MG63 (cell line): Measurements from ENCODE around the gene SERINC1. TPM values are rescaled to one million over a fixed set of nuclear protein-coding genes. Genes with fewer than 3 reads are reported as not detected.
"Not testable (repeated sequence)": the region's sequence is repeated elsewhere in the genome, so short reads cannot be mapped to it uniquely, and the experiment has no call there.

Experiments
- DNase-seq: peaks from one replicate; pipeline ENCODE4 v3.0.0-alpha.2; 2020
- H3K27me3 ChIP-seq: fragments of 250-450 bp; sonication (Bioruptor Pico); 2 replicates; pipeline ENCODE4 v1.5.1; 2020; ENCODE audit warnings: mild to moderate bottlenecking, moderate library complexity
- H3K36me3 ChIP-seq: fragments of 250-450 bp; sonication (Bioruptor Pico); 2 replicates; pipeline ENCODE4 v1.5.1; 2020; ENCODE audit warnings: mild to moderate bottlenecking, moderate library complexity
- H3K4me3 ChIP-seq: fragments of 250-450 bp; sonication (Bioruptor Pico); 2 replicates; pipeline ENCODE4 v1.5.1; 2020; ENCODE audit warnings: mild to moderate bottlenecking, moderate library complexity
- H3K9me3 ChIP-seq: fragments of 250-450 bp; sonication (Bioruptor Pico); 2 replicates; pipeline ENCODE4 v1.5.1; 2020; ENCODE audit warnings: mild to moderate bottlenecking, moderate library complexity
- total RNA-seq: library from RNA; depleted of rRNA; stranded (reverse); fragments of >200 nt; shearing (Covaris generic); gene quantifications from 2 replicates; pipeline ENCODE4 v1.2.3, GENCODE V29; 2014; ENCODE audit warnings: low replicate concordance

The SERINC1 gene
- total RNA-seq, 1 experiment from 2014 or later = 50.5 TPM

DNA sequence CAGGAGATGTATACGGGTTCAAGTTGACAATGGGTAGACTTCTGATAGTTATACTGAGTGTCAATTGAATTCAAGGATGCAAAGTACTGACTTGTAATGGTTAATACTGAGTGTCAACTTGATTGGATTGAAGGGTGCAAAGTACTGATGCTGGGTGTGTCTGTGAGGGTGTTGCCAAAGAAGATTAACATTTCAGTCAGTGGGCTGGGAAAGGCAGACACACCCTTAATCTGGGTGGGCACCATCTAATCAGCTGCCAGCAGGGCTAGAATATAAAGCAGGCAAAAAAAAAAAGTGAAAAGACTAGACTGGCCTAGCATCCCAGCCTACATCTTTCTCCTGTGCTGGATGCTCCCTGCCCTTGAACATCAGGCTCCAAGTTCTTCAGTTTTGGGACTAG lies 16.5 kb downstream of the SERINC1 start:
- not testable (repeated sequence) for H3K27me3 ChIP-seq, DNase-seq, H3K4me3 ChIP-seq, H3K9me3 ChIP-seq
- H3K36me3 ChIP-seq = peaks cover 52% of the 10 kb centered on the region

DNA sequence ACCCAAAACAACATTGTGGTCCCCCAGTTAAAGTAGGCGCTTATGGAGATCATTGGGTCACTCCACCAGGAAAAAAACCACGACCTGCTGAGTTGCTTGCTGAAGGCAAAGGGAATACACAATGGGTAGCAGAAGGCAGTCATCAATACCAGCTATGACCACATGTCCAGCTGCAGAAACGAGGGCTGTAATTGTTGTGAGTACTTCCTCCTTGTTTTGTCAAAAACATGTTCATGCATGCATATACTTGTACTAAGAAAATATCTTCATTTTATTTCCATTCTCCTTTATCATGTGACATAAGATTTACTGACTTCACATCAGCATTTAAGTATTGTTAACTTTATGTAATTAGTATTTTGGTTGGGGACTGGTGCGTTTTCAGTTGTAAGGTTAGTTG lies 16.9 kb downstream of the SERINC1 start:
- no peaks in the 10 kb centered on the region for H3K9me3 ChIP-seq
- peaks cover 54% of the 10 kb centered on the region for H3K36me3 ChIP-seq
- no peaks in the 10 kb centered on the region for H3K27me3 ChIP-seq
- DNase-seq = no peak
- H3K4me3 ChIP-seq = no peak overlapping the region

DNA sequence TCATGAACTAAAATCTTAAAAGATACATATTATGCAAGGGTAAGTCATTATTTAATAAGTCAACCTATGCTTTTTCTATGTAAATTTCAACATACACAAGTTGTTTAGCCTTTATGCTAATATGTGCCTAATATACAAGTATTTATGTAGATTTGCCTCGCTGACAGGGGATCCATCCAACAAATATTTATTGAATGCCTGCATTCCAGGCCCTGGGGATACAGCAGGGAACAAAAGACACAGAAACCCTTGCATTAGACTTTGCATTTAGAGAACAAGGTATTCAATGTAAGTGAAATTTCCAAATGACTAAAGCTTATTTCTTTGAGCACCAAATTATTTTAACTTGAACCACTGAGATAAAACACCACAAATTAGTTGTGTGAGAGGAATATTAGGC lies 19.1 kb downstream of the SERINC1 start:
- Histone ChIP-seq H3K4me3 (no peak overlapping the region), H3K27me3 (no peaks in the 10 kb centered on the region), H3K36me3 (peaks cover 53% of the 10 kb centered on the region), H3K9me3 (no peaks in the 10 kb centered on the region)
- DNase-seq = no peak

DNA sequence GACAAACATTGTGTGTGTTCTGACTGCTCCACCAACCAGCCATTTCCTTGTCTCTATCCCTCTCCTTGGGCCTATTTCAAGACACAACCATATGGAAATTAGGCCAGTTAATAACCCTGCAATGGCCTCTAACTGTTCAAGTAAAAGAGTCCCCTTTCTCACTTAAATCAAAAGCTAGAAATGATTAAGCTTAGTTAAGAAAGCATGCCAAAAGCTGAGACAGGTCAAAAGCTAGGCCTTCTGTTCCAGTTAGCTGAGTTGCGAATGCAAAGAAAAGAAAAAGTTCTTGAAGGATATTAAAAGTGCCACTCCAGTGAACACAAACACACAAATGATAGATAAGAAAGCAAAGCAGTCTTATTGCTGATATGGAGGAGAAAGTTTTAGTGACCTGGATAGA lies 22.5 kb downstream of the SERINC1 start:
- no peak overlapping the region for H3K4me3 ChIP-seq
- H3K9me3 ChIP-seq = no peaks in the 10 kb centered on the region
- H3K36me3 ChIP-seq = peaks cover 60% of the 10 kb centered on the region
- no peak for DNase-seq
- no peaks in the 10 kb centered on the region for H3K27me3 ChIP-seq

DNA sequence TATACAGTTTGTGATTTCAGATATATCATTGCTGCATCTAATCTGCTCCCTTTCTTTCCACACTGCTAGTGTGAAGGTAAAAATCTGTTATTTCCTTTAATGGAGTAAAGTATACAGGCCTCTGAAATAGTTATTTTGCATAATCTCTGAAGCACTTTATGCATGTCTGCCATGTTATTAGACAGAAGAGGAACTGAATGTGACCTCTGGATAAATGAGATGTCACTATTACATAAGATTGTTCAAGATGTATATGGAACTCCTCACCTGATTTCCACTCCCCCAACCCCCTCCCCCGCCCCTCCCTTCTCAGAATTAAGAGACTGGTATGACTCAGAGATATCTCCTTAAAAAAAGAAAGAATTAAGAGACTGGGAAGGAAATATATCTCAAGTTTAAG lies 26.3 kb downstream of the SERINC1 start:
- H3K4me3 ChIP-seq = no peak overlapping the region
- peaks cover 49% of the 10 kb centered on the region for H3K36me3 ChIP-seq
- no peaks in the 10 kb centered on the region for H3K9me3 ChIP-seq
- no peak for DNase-seq
- H3K27me3 ChIP-seq = no peaks in the 10 kb centered on the region

DNA sequence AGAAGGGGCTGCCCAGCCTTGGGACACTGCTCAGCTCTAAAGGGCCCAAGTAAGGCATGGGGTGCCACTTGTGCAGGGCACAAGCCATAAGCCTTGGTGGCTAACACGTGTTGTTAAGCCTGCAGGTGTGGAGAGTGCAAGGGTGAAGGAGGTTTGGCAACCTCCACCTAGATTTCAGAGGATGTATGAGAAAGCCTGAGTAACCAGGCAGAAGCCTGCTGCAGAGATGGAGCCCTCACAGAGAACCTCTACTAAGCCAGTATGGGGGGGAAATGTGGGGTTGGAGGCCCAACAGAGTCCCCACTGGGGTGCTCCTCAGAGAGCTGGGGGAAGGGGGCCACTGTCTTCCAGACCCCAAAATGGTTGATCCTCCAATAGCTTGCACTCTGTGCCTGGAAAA lies 32.6 kb downstream of the SERINC1 start:
- H3K4me3 ChIP-seq = no peak overlapping the region
- H3K9me3 ChIP-seq = no peaks in the 10 kb centered on the region; the same call in 1 of the 2 replicates
- no peak for DNase-seq
- H3K27me3 ChIP-seq = no peaks in the 10 kb centered on the region
- peaks cover 70% of the 10 kb centered on the region for H3K36me3 ChIP-seq

DNA sequence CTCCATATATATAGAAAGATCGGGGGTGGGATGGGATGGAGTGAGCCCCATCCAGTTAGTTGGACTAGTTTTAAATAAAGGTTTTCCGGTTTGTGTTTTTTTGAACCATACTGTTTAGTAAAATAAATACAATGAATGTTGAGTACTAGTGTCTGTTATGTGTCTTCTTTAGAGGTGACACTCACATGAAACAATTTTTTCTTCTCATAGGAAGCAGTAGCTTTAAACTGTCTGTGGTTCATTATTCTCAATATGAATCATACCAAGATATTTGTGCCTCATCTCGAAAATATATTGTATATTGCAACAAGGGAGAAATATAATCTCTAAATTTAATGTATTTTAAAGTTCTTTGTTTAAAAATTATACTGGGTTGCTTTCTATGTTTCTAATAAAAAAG lies 38.8 kb downstream of the SERINC1 start:
- DNase-seq = no peak
- peaks cover 51% of the 10 kb centered on the region for H3K36me3 ChIP-seq
- no peaks in the 10 kb centered on the region for H3K9me3 ChIP-seq

DNA sequence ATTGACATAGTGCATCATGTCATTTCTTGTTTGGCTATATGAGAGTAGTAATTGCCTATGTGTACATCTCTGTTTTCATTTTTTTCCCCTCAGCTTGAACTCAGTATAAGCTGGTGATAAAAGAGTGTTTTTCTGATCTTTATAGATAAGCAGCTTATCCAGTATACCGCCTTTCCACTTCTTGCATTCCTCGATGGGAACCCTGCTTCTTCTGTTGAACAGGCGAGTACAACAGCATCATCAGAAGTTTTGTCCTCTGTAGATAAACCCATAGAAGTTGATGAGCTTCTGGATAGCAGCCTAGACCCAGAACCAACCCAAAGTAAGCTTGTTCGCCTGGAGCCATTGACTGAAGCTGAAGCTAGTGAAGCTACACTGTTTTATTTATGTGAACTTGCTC lies 39.8 kb downstream of the SERINC1 start:
- H3K36me3 ChIP-seq = peaks cover 47% of the 10 kb centered on the region
- H3K27me3 ChIP-seq = no peaks in the 10 kb centered on the region
- no peaks in the 10 kb centered on the region for H3K9me3 ChIP-seq
- no peak overlapping the region for H3K4me3 ChIP-seq
- DNase-seq = no peak

More for the DNA sequence above, 38.8 kb downstream of the SERINC1 start:
- Histone ChIP-seq H3K27me3 (no peaks in the 10 kb centered on the region), H3K4me3 (no peak overlapping the region)

DNA sequence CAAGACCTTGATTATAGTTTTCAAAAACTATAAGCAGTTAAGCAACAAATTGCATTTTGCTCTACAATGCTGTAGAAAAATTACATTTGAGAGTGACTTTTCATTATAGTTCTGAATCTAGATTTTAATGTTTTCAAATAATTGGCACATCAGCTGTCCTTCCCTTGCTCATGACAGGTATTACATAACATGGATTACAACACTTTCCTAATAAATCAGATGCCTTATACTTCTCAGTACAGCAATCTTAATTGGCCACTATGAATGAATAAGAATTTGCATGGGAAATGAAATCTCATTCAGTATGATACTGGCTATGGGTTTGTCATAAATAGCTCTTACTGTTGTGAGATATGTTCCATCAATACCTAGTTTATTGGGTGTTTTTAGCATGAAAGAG lies 42.3 kb downstream of the SERINC1 start:
- H3K36me3 ChIP-seq = peaks cover 43% of the 10 kb centered on the region
- no peak overlapping the region for H3K4me3 ChIP-seq
- no peak for DNase-seq
- no peaks in the 10 kb centered on the region for H3K27me3 ChIP-seq
- no peaks in the 10 kb centered on the region for H3K9me3 ChIP-seq

DNA sequence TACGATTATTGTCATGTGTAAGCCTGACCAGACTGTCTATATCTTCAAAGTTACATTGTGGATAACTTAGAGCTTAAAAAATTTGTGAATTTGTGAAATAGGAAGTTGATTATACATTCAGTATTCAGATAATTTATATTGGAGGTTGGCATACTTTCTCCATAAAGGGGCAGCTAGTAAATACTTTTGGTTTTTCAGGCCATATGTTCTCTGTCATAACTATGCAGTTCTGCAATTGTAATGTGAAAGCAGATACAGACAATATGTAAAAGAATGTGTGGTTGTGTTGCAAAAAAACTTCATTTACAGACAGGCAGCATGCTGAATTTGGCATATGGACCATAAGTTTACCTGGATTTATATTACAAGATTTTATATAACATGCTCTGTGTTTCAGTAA lies 42.8 kb downstream of the SERINC1 start:
- no peak for DNase-seq
- no peaks in the 10 kb centered on the region for H3K27me3 ChIP-seq
- H3K4me3 ChIP-seq = no peak overlapping the region
- peaks cover 40% of the 10 kb centered on the region for H3K36me3 ChIP-seq
- H3K9me3 ChIP-seq = no peaks in the 10 kb centered on the region

DNA sequence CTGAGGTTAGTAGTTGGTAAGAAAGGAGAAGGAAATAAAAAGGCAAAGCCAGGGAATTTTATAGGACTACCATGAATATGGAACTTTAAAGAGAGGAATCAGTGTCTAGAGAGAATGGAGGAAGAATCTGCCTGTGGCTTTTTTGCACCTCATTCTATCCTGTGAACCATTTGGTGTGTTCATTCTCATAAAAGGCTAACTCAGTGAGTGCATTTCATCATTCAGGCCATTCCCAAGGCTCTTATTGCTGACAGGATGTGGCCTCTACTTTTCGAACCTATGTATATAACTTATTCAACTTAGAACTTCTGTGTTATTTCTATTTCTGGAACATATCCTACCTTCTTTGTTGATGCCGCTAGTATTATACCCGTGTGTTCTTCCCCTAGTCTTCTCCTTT lies 45.0 kb downstream of the SERINC1 start:
- Histone ChIP-seq H3K9me3 (no peaks in the 10 kb centered on the region), H3K4me3 (no peak overlapping the region), H3K27me3 (no peaks in the 10 kb centered on the region), H3K36me3 (peaks cover 32% of the 10 kb centered on the region)
- no peak for DNase-seq

DNA sequence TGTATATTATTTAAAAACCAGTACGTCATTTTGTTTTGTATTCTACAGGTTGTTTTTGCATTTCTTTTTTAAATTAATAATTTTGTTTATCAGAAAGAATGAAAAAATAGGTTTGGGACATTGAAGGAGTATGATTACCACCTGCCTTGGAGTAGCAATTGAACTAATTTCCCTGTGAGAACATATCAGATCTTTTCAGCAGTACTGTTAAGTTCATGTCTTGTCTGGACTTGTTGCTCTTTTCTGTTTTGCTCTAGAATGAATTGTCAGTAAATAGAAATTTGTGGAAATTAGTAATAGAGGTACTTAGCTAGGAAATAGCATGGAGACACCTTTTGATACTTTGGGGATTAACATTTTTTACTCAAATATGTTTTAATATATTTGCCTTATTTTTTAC lies 47.9 kb downstream of the SERINC1 start:
- Histone ChIP-seq H3K27me3 (no peaks in the 10 kb centered on the region), H3K9me3 (no peaks in the 10 kb centered on the region), H3K36me3 (peaks cover 31% of the 10 kb centered on the region), H3K4me3 (no peak overlapping the region)
- no peak for DNase-seq

DNA sequence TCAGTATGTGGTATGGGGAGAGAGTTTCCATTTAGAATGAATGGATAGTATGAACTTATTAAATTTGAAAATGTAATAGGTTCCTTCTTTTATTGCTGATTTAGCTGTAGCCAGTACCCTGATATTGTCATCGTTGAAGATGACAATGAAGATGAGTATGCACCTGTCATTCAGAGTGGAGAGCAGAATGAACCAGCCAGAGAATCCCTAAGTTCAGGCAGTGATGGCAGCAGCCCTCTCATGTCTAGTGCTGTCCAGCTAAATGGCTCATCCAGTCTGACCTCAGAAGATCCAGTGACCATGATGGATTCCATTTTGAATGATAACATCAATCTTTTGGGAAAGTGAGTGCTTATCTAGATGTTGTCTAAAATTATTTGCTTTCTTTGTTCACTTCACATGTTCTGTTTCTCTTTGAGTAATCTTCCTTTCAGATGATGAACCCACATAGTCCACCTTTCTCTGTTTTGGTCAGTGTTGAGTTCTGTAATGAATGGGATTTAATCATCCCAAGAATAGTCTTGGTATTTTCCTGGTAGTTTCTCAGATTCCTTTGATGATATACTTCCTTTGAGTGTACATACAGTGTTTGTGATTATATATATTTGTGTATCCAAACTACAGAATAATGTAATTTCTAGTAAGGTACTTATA lies 48.9 kb downstream of the SERINC1 start:
- Histone ChIP-seq H3K36me3 (peaks cover 26% of the 10 kb centered on the region), H3K4me3 (no peak overlapping the region)

DNA sequence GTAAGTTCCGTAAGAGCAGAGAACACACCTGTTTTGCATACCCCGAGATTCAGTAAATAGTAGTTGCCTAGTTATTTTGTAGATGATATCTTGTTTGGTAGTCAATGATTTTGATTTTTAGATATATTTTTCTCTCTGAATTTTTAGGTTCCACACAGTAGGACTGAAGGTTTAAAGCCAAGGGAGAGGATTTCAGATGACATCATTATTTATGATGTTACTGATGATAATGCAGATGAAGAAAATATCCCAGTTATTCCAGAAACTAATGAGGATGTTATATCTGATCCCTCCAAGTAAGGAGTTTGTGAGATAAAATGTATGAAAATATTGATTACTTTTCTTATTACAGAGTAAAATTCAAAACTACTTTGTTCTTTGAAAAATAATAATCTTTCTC lies 49.6 kb downstream of the SERINC1 start:
- H3K9me3 ChIP-seq = no peaks in the 10 kb centered on the region
- no peaks in the 10 kb centered on the region for H3K27me3 ChIP-seq
- peaks cover 21% of the 10 kb centered on the region for H3K36me3 ChIP-seq
- no peak overlapping the region for H3K4me3 ChIP-seq
- DNase-seq = no peak

More for the DNA sequence above, 48.9 kb downstream of the SERINC1 start:
- DNase-seq = no peak
- H3K9me3 ChIP-seq = no peaks in the 10 kb centered on the region
- no peaks in the 10 kb centered on the region for H3K27me3 ChIP-seq

DNA sequence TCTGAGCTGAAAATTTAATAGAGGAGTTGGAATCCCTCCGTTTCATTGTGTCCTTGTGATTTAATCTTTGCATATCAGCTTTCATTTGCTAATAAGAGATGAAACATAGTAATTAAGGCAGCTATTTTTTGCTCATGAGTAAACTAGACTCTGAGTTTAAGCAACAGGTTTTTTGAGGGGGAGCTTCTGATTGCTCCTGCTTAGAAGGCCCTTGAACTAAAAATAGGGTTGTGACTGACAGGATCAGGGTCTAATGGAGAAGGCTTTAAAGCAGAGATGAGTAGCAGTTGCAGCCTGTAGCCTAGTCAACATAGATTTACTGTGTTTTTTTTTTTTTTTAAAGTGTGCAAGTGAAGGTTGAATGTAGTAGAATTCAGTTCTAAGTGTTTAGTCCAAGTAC lies 54.8 kb downstream of the SERINC1 start:
- DNase-seq = no peak
- peaks cover 12% of the 10 kb centered on the region for H3K36me3 ChIP-seq

DNA sequence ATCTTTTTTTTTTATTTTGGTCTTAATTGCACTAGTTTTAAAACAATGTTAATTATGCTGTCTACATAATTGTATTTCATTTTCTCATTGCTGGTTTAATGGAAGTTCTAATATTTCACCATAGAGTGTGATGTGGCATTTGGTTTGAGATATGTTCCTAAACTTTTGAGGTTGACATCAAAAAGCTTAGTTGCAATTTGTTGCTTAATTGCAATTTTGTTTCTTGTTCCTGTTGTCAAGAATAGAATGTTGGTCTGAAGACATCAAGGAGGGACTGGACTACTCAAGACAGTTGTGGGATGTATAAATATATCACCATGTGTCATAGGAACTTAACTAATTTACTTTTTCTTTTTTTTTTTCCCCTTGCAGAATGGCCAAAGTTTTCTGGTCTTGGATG lies 59.6 kb downstream of the SERINC1 start:
- H3K27me3 ChIP-seq = no peaks in the 10 kb centered on the region
- DNase-seq = no peak

More for the DNA sequence above, 54.8 kb downstream of the SERINC1 start:
- no peak overlapping the region for H3K4me3 ChIP-seq
- H3K27me3 ChIP-seq = no peaks in the 10 kb centered on the region
- no peaks in the 10 kb centered on the region for H3K9me3 ChIP-seq

DNA sequence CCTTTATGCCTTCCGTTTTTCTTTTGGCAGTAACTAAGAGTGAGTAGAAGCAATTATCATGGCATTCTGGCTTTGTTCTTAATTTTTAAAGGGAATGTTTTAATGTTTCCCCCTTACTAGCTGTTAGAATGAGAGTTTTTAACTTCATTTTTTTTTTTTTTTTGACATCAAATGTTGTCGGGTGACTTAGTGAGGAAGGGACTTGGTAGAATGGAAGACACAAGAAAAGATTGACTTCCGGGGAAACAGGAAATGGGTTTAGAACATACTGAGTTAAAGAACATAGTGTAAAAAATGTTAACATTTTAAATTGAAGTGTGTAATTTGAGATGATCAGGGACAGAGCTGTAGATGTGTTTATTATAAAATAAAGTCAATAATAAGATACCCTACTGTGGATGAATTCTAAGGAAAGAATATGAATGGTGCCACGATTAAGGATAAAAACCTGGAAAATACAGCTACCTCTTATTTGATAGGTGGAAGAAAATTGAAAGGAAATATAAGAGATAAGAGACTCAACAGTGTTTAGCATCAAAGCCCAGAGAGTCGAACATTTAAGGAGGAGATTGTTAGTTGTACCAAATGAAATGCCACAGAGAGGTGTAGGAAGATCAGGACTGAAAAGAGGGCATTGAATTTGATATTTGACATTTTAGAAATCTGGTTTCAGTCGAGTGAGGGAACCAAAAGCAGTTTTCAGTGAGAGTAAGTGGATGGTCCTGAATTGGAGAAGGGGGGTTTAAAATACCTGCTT lies 62.7 kb downstream of the SERINC1 start:
- H3K36me3 ChIP-seq = peaks cover 6% of the 10 kb centered on the region
- no peak overlapping the region for H3K4me3 ChIP-seq
- no peak for DNase-seq
- H3K27me3 ChIP-seq = no peaks in the 10 kb centered on the region
- no peaks in the 10 kb centered on the region; the same call in 1 of the 2 replicates for H3K9me3 ChIP-seq

More for the DNA sequence above, 59.6 kb downstream of the SERINC1 start:
- Histone ChIP-seq H3K9me3 (no peaks in the 10 kb centered on the region), H3K36me3 (peaks cover 4% of the 10 kb centered on the region; the same call in 1 of the 2 replicates), H3K4me3 (no peak overlapping the region)

DNA sequence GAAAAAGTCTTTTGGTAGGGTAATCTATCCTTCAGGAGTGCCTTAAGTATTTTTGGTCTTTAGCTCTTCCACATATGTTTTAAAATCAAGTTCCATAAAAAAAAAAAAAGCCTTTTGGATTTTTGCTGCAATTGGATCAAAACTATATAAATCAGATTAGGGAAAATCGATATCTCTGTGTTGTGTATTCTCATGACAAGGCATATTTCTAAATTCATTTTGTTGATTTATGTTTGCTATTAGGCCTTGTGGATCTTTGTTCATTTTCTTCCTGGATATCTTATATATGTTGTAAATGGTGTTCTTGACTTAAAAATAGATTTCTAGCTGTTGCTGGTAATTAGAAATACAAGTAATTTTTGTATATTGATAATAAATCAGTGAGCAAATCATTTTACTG lies 63.4 kb downstream of the SERINC1 start:
- Histone ChIP-seq H3K4me3 (no peak overlapping the region), H3K9me3 (no peaks in the 10 kb centered on the region; the same call in 1 of the 2 replicates), H3K27me3 (no peaks in the 10 kb centered on the region), H3K36me3 (peaks cover 6% of the 10 kb centered on the region)
- DNase-seq = no peak
